ENCODE data around the gene BCL2L1. TPM values are rescaled to one million over a fixed set of nuclear protein-coding genes. Genes with fewer than 3 reads are reported as not detected.

The BCL2L1 gene
- 58.5 TPM for polyA plus RNA-seq
- long read RNA-seq, donor 1, transcript BCL2L1-201 (3 exons, 2,610 nt) = major isoform, 5 of 10 reads
- long read RNA-seq, donor 1, partial matches to known transcripts = 0 of 10 reads
- long read RNA-seq, donor 1, other reads (novel, unspliced or antisense) = 0 of 10 reads
- long read RNA-seq, donor 2, transcript BCL2L1-203 (2 exons, 2,578 nt) = minor isoform, 7 of 28 reads
- long read RNA-seq, donor 2, transcript BCL2L1-201 (3 exons, 2,610 nt) = major isoform, 8 of 28 reads
- long read RNA-seq, donor 2, partial matches to known transcripts = 0 of 28 reads
- long read RNA-seq, donor 2, other reads (novel, unspliced or antisense) = 6 of 28 reads
- long read RNA-seq, donor 3, transcript BCL2L1-201 (3 exons, 2,610 nt) = major isoform, 14 of 35 reads
- long read RNA-seq, donor 3, transcript BCL2L1-203 (2 exons, 2,578 nt) = minor isoform, 7 of 35 reads
- long read RNA-seq, donor 3, partial matches to known transcripts = 0 of 35 reads
- long read RNA-seq, donor 3, other reads (novel, unspliced or antisense) = 11 of 35 reads
- long read RNA-seq, donor 4, partial matches to known transcripts = 0 of 1 reads
- long read RNA-seq, donor 4, other reads (novel, unspliced or antisense) = 0 of 1 reads
- long read RNA-seq, donor 5, transcript BCL2L1-201 (3 exons, 2,610 nt) = major isoform, 7 of 10 reads
- long read RNA-seq, donor 5, partial matches to known transcripts = 0 of 10 reads
- long read RNA-seq, donor 5, other reads (novel, unspliced or antisense) = 0 of 10 reads
- long read RNA-seq, donor 6, transcript BCL2L1-201 (3 exons, 2,610 nt) = major isoform, 11 of 23 reads
- long read RNA-seq, donor 6, partial matches to known transcripts = 0 of 23 reads
- long read RNA-seq, donor 6, other reads (novel, unspliced or antisense) = 6 of 23 reads
- long read RNA-seq, donor 7, partial matches to known transcripts = 0 of 5 reads
- long read RNA-seq, donor 7, other reads (novel, unspliced or antisense) = 0 of 5 reads
- long read RNA-seq, donor 8, transcript BCL2L1-201 (3 exons, 2,610 nt) = major isoform, 9 of 24 reads
- long read RNA-seq, donor 8, transcript BCL2L1-203 (2 exons, 2,578 nt) = minor isoform, 5 of 24 reads
- long read RNA-seq, donor 8, partial matches to known transcripts = 0 of 24 reads
- long read RNA-seq, donor 8, other reads (novel, unspliced or antisense) = 6 of 24 reads
- long read RNA-seq, donor 9, transcript BCL2L1-203 (2 exons, 2,578 nt) = major isoform, 11 of 24 reads
- long read RNA-seq, donor 9, transcript BCL2L1-201 (3 exons, 2,610 nt) = minor isoform, 8 of 24 reads
- long read RNA-seq, donor 9, partial matches to known transcripts = 0 of 24 reads
- long read RNA-seq, donor 9, other reads (novel, unspliced or antisense) = 0 of 24 reads
- long read RNA-seq, donor 10, transcript BCL2L1-201 (3 exons, 2,610 nt) = major isoform, 11 of 26 reads
- long read RNA-seq, donor 10, transcript BCL2L1-203 (2 exons, 2,578 nt) = minor isoform, 5 of 26 reads
- long read RNA-seq, donor 10, partial matches to known transcripts = 5 of 26 reads
- long read RNA-seq, donor 10, other reads (novel, unspliced or antisense) = 5 of 26 reads
- long read RNA-seq, donor 11, transcript BCL2L1-201 (3 exons, 2,610 nt) = major isoform, 8 of 14 reads
- long read RNA-seq, donor 11, partial matches to known transcripts = 0 of 14 reads
- long read RNA-seq, donor 11, other reads (novel, unspliced or antisense) = 0 of 14 reads

DNA sequence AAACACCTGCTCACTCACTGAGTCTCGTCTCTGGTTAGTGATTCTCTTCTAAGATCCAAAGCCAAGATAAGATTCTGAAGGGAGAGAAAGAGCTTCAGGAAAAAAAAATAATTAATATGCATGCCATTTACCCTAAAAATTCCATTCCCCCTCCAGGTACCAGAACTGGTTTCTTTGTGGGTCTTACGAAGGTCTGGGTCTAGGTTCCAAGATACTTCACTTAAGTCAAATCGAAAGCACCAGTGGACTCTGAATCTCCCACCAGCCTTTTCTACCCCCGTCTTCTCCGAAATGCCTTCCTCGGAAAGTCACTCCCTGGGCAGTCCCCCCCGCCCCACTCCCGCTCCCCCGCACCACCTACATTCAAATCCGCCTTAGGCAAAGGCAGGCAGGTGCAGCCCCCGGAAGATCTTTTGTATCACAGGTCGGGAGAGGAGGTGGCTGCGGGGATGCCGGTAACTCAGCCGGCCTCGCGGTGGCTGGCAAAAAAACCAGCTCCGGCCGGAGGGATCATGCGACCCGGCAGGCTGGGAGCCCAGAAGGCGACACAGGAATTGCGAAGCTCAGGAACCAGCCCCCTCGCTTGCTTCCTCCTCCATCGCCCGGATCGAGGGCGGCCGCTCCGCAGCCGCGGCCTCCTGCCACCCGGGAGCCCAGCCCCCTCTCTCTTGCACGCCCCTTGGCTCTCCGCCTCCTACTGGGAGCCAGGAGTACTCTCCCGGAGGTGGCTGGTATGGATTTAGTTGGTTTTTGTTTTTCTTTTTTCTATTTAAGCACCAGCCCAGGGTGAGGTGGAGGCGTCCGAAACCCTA lies at the start of gene BCL2L1:
BCL2L1 (minus strand) TSS at position 612 of the 812 bp plus-strand sequence. CDS start 650 bp downstream, outside the sequence.
- peaks cover 13% of the 10 kb centered on the region for H3K36me3 ChIP-seq (ENCODE audit: control insufficient read depth, insufficient read depth, low read length)
- DNase-seq = peak; percentile 76 to 84
- peak within 1 kb of the TSS; percentile 87 for H3K4me3 ChIP-seq (ENCODE audit: low read length)
- no CpG with 5 or more reads among the region's 38 CpGs for WGBS (ENCODE audit: insufficient coverage, low lambda C conversion rate)
- H3K9me3 ChIP-seq (ENCODE audit: control insufficient read depth, low read depth, low read length) = no peaks in the 10 kb centered on the region
- H3K27ac ChIP-seq (ENCODE audit: low read length) = peak within 1 kb of the TSS; percentile 96
- no peaks in the 10 kb centered on the region for H3K27me3 ChIP-seq (ENCODE audit: control insufficient read depth, insufficient read depth, low read length)
- peaks cover 24% of the 10 kb centered on the region for H3K4me1 ChIP-seq (ENCODE audit: control insufficient read depth, insufficient read depth, low read length)

DNA sequence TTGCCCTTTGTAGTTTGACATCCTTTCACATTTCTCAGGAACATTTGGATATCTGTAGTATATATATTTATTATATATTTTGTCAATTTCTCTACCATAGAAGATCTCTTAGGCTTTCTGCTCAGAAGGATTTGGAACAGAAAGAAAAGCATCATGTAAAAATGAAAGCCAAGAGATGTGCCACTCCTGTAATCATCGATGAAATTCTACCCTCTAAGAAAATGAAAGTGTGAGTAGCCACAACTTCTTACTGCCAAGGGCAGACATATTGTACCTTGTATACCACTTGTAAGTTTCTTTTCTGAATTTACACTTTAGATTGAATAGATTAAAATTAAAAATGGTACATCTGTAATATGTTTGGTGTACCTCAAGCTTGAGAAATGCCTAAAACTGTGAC lies 47.6 kb upstream of the BCL2L1 start:
- no peak overlapping the region for H3K4me3 ChIP-seq (ENCODE audit: low read length)
- H3K36me3 ChIP-seq (ENCODE audit: control insufficient read depth, insufficient read depth, low read length) = peaks cover 24% of the 10 kb centered on the region
- no CpG with 5 or more reads among the region's 1 CpG for WGBS (ENCODE audit: insufficient coverage, low lambda C conversion rate)
- no peak overlapping the region for H3K27ac ChIP-seq (ENCODE audit: low read length)
- H3K4me1 ChIP-seq (ENCODE audit: control insufficient read depth, insufficient read depth, low read length) = no peaks in the 10 kb centered on the region
- DNase-seq = no peak
- no peaks in the 10 kb centered on the region for H3K27me3 ChIP-seq (ENCODE audit: control insufficient read depth, insufficient read depth, low read length)
- H3K9me3 ChIP-seq (ENCODE audit: control insufficient read depth, low read depth, low read length) = no peaks in the 10 kb centered on the region

DNA sequence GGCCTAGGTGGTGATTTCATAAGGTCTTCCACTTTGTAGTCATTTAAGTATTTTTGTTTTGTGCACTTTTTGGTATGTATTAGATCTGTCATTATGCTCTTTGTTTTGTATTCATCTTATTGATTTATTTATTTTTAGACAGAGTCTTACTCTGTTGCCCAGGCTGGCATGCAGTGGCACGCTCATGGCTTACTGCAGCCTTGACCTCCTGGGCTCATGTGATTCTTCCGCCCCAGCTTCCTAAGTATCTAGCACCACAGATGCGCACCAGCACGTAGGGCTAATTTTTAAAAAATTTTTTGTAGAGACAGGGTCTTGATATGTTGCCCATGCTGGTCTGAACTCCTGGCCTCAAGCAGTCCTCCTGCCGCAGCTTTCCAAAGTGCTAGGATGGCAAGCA lies 47.0 kb upstream of the BCL2L1 start:
- Histone ChIP-seq H3K27me3 (ENCODE audit: control insufficient read depth, insufficient read depth, low read length) (no peaks in the 10 kb centered on the region), H3K27ac (ENCODE audit: low read length) (no peak overlapping the region), H3K4me1 (ENCODE audit: control insufficient read depth, insufficient read depth, low read length) (no peaks in the 10 kb centered on the region), H3K9me3 (ENCODE audit: control insufficient read depth, low read depth, low read length) (no peaks in the 10 kb centered on the region), H3K4me3 (ENCODE audit: low read length) (no peak overlapping the region), H3K36me3 (ENCODE audit: control insufficient read depth, insufficient read depth, low read length) (peaks cover 24% of the 10 kb centered on the region)
- no peak for DNase-seq
- WGBS (ENCODE audit: insufficient coverage, low lambda C conversion rate) = 100% methylated on average over 1 of the region's 5 CpGs

GRCh38 chr20:31767805-31768204 lies 45.1 kb upstream of the BCL2L1 start:
- no CpG with 5 or more reads among the region's 3 CpGs for WGBS (ENCODE audit: insufficient coverage, low lambda C conversion rate)
- Histone ChIP-seq H3K9me3 (ENCODE audit: control insufficient read depth, low read depth, low read length) (no peaks in the 10 kb centered on the region), H3K36me3 (ENCODE audit: control insufficient read depth, insufficient read depth, low read length) (peaks cover 24% of the 10 kb centered on the region), H3K4me1 (ENCODE audit: control insufficient read depth, insufficient read depth, low read length) (no peaks in the 10 kb centered on the region), H3K27ac (ENCODE audit: low read length) (no peak overlapping the region), H3K27me3 (ENCODE audit: control insufficient read depth, insufficient read depth, low read length) (no peaks in the 10 kb centered on the region), H3K4me3 (ENCODE audit: low read length) (no peak overlapping the region)
- no peak for DNase-seq

DNA sequence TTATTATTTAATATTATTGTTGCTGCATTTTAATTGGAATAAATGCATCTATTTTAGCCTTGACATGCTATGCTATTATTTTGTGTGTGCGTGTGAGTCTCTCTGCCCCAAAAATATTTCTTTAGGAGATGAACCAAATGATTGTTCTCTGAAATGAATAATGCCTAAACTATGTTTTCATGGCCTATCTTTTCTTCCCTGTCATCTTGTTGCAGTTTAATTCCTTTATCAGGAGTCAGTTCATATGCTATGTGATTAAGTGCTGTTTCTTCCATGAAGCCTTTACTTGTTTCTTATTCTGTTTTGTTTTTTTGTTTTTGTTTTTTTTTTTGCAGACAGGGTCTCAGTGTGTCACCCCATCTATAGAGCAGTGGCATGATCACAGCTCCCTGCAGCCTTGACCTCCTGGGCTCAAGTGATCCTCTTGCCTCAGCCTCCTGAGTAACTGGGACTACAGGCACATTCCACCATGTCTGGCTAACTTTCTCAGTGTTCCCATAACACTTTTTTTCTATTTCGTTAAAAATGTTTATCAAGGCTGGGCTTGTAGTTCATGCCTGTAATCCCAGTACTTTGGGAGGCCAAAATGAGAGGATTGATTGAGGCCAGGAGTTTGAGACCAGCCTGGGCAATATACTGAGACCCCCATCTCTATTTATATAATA lies 42.1 kb upstream of the BCL2L1 start:
- Histone ChIP-seq H3K9me3 (ENCODE audit: control insufficient read depth, low read depth, low read length) (no peaks in the 10 kb centered on the region), H3K4me1 (ENCODE audit: control insufficient read depth, insufficient read depth, low read length) (no peaks in the 10 kb centered on the region), H3K4me3 (ENCODE audit: low read length) (no peak overlapping the region), H3K36me3 (ENCODE audit: control insufficient read depth, insufficient read depth, low read length) (peaks cover 12% of the 10 kb centered on the region), H3K27ac (ENCODE audit: low read length) (no peak overlapping the region), H3K27me3 (ENCODE audit: control insufficient read depth, insufficient read depth, low read length) (no peaks in the 10 kb centered on the region)
- DNase-seq = no peak
- WGBS (ENCODE audit: insufficient coverage, low lambda C conversion rate) = 94% methylated on average over 2 of the region's 2 CpGs

- no CpG with 5 or more reads among the region's 6 CpGs for WGBS (ENCODE audit: insufficient coverage, low lambda C conversion rate)
- H3K4me1 ChIP-seq (ENCODE audit: control insufficient read depth, insufficient read depth, low read length) = no peaks in the 10 kb centered on the region
- no peaks in the 10 kb centered on the region for H3K27me3 ChIP-seq (ENCODE audit: control insufficient read depth, insufficient read depth, low read length)
- H3K27ac ChIP-seq (ENCODE audit: low read length) = no peak overlapping the region
- DNase-seq = no peak
- peaks cover 5% of the 10 kb centered on the region for H3K36me3 ChIP-seq (ENCODE audit: control insufficient read depth, insufficient read depth, low read length)
- H3K4me3 ChIP-seq (ENCODE audit: low read length) = no peak overlapping the region
- H3K9me3 ChIP-seq (ENCODE audit: control insufficient read depth, low read depth, low read length) = no peaks in the 10 kb centered on the region
These were observed 38.0 kb upstream of the BCL2L1 start for GRCh38 chr20:31760519-31761240.

- Histone ChIP-seq H3K4me3 (ENCODE audit: low read length) (no peak overlapping the region), H3K4me1 (ENCODE audit: control insufficient read depth, insufficient read depth, low read length) (no peaks in the 10 kb centered on the region), H3K27me3 (ENCODE audit: control insufficient read depth, insufficient read depth, low read length) (no peaks in the 10 kb centered on the region), H3K36me3 (ENCODE audit: control insufficient read depth, insufficient read depth, low read length) (peaks cover 2% of the 10 kb centered on the region), H3K9me3 (ENCODE audit: control insufficient read depth, low read depth, low read length) (no peaks in the 10 kb centered on the region), H3K27ac (ENCODE audit: low read length) (no peak overlapping the region)
- no peak for DNase-seq
- no CpG with 5 or more reads among the region's 2 CpGs for WGBS (ENCODE audit: insufficient coverage, low lambda C conversion rate)
These were observed 37.3 kb upstream of the BCL2L1 start for GRCh38 chr20:31759836-31760518.

DNA sequence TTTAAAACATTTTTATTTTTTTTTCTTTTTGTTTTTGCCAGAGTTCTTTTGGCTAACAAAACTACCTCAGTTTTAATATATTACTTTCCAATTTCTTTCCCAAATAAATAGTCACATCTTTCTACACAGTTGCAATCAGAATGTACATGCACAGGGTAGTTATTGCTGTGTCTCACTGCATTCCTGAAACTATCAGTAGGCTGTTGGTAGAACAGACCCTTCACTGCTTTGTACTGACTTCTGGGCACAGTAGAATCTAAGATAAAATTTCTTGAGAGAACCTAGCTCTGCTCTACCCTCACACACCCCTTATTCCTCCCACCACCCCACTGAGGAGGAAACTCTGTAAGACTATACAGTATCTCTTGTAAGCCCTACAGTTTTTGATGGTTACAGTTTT lies 36.3 kb upstream of the BCL2L1 start:
- H3K27me3 ChIP-seq (ENCODE audit: control insufficient read depth, insufficient read depth, low read length) = no peaks in the 10 kb centered on the region
- H3K36me3 ChIP-seq (ENCODE audit: control insufficient read depth, insufficient read depth, low read length) = peaks cover 2% of the 10 kb centered on the region
- no peaks in the 10 kb centered on the region for H3K4me1 ChIP-seq (ENCODE audit: control insufficient read depth, insufficient read depth, low read length)
- no peaks in the 10 kb centered on the region for H3K9me3 ChIP-seq (ENCODE audit: control insufficient read depth, low read depth, low read length)
- H3K4me3 ChIP-seq (ENCODE audit: low read length) = no peak overlapping the region
- DNase-seq = no peak
- no peak overlapping the region for H3K27ac ChIP-seq (ENCODE audit: low read length)

All from large intestine (tissue), 12 donors.